ENCODE data around the gene BRD3.

BRD3 gene

DNA sequence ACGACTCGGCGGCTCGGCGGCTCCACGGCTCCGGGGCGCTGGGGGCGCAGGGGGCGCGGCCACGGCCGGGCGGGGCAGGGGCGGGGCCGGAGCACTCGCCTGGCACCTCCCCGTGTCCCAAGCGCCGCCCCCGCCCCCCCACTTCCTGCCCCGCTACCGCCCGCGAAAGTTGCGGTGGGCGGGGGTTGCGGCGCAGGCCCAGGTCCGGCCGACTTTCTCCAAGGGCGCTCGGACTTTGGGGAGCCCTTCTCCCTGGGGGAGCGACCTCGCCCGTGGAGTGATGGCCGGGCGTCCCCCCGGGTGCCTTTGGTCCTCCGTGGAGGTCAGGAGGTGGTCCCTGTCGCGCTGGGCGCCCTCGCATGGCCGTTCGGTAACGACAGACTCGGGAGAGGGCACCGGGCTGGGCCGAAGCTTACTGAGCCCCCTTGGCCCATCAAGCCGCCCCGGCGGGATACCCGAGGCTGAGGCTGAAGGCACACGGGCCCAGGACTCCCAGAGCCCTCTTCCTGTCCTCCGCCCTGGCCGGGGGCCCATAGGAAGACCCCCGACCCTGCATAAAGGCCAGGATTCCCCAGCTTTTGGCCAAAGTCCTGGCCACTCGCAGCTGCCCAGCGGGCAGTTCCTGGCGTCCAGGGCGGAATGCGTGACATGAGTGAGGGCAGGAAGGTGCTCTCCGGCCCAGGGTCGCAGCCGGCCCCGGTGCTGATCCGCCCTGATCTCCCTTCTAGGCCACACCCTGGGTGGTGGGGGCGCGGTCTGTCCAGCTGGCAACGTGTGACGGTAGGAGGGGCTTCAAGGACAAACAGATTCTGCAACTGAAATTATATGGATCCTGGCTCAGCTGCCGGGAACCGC is 74.8 kb downstream of the BRD3 start:
- Histone ChIP-seq H3K4me2 (ENCODE audit: low read depth, low read length, poor library complexity, severe bottlenecking) (peak overlapping the region; percentile 87), H3K79me2 (ENCODE audit: insufficient read depth, low read length) (peaks cover 35% of the 10 kb centered on the region), H3K9me3 (ENCODE audit: insufficient read depth, low read length) (no peaks in the 10 kb centered on the region), H3K9ac (ENCODE audit: low read length) (peak overlapping the region; percentile 83), H3F3A (ENCODE audit: insufficient read depth) (no peaks in the 10 kb centered on the region), H3K27ac (ENCODE audit: low read depth, low read length) (peak overlapping the region; percentile 64), H3K27me3 (ENCODE audit: low read length) (no peaks in the 10 kb centered on the region), H3K9me2 (replicated peaks; ENCODE audit: insufficient read depth, low read length) (no peaks in the 10 kb centered on the region), H2AFZ (ENCODE audit: low read depth, low read length, severe bottlenecking) (peak overlapping the region; percentile 78), H4K20me1 (ENCODE audit: low read depth, low read length) (no peaks in the 10 kb centered on the region), H3K36me3 (ENCODE audit: low read length) (no peaks in the 10 kb centered on the region), H3K4me3 (ENCODE audit: insufficient read depth, low read length, poor library complexity, severe bottlenecking) (peak overlapping the region; percentile 80)
- TF ChIP-seq EZH2phosphoT487 (conservative IDR thresholded peaks at IDR 0.05; ENCODE audit: low read length) (no peak), CTCF (IDR thresholded peaks at IDR 0.05; ENCODE audit: insufficient read depth, low read length, poor library complexity, severe bottlenecking) (peak; percentile 67)

DNA sequence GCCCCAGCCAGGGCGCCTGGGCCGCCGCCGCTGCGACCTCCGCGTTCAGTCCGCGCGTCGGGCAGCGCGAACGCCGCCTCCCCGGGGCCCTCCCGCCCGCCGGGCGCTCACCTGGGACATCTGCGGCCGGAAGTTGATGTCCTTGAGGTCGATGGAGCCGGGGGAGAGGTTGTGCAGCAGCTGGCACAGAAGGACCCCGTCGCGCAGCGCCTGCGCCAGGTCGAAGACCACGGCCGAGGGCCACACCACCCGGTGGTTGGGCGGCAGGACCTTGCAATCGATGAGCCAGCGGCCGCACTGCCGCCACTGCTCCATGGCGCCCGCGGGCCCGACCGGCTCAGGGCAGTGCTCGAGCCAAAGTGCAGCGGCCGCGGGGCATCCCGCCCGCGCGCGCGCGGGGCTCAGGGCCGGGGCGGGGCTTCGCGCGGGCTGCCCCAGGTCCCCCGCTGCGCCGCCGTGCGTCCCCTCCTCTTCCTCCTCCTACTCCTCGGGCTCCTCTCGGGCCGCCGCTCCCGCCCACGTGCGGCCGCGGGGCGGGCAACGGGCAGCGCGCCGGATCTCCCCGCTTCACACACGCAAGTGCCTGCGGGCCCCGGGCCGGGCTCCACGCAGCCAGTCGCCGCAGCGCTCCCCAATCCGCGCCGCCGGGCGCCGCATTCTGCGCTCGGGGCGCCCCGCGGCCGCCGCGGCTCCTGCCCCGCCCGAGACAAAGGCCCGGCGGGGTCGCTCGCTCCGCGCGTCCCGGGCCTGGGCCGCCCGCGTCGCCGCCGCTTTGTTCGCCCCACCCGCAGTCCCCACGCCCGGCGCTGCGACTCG is 75.7 kb downstream of the BRD3 start, which contains the start of gene VAV2:
VAV2 (minus strand) TSS at position 361 of the 816 bp plus-strand sequence; CDS start at position 315, 46 bp downstream.
- Histone ChIP-seq H3F3A (ENCODE audit: insufficient read depth) (no peaks in the 10 kb centered on the region), H3K9ac (ENCODE audit: low read length) (peak within 1 kb of the TSS; percentile 83), H2AFZ (ENCODE audit: low read depth, low read length, severe bottlenecking) (peak within 1 kb of the TSS; percentile 78), H3K36me3 (ENCODE audit: low read length) (no peaks in the 10 kb centered on the region), H3K9me2 (replicated peaks; ENCODE audit: insufficient read depth, low read length) (no peaks in the 10 kb centered on the region), H3K4me3 (ENCODE audit: insufficient read depth, low read length, poor library complexity, severe bottlenecking) (peak within 1 kb of the TSS; percentile 80), H3K27ac (ENCODE audit: low read depth, low read length) (peak within 1 kb of the TSS; percentile 75), H3K4me2 (ENCODE audit: low read depth, low read length, poor library complexity, severe bottlenecking) (peak within 1 kb of the TSS; percentile 87), H3K27me3 (ENCODE audit: low read length) (no peaks in the 10 kb centered on the region), H3K79me2 (ENCODE audit: insufficient read depth, low read length) (peaks cover 44% of the 10 kb centered on the region), H4K20me1 (ENCODE audit: low read depth, low read length) (no peaks in the 10 kb centered on the region), H3K9me3 (ENCODE audit: insufficient read depth, low read length) (no peaks in the 10 kb centered on the region)
- no peak for TF ChIP-seq EZH2phosphoT487 (conservative IDR thresholded peaks at IDR 0.05; ENCODE audit: low read length)
- TF ChIP-seq CTCF (IDR thresholded peaks at IDR 0.05; ENCODE audit: insufficient read depth, low read length, poor library complexity, severe bottlenecking) = no peak

GRCh38 chr9:133991214-133991921 is 76.5 kb downstream of the BRD3 start:
- H2AFZ ChIP-seq (ENCODE audit: low read depth, low read length, severe bottlenecking) = no peak overlapping the region
- H3K4me2 ChIP-seq (ENCODE audit: low read depth, low read length, poor library complexity, severe bottlenecking) = peak overlapping the region; percentile 87
- peak overlapping the region; percentile 83 for H3K9ac ChIP-seq (ENCODE audit: low read length)
- H4K20me1 ChIP-seq (ENCODE audit: low read depth, low read length) = no peaks in the 10 kb centered on the region
- H3F3A ChIP-seq (ENCODE audit: insufficient read depth) = no peaks in the 10 kb centered on the region
- peaks cover 51% of the 10 kb centered on the region for H3K79me2 ChIP-seq (ENCODE audit: insufficient read depth, low read length)
- peak overlapping the region; percentile 80 for H3K4me3 ChIP-seq (ENCODE audit: insufficient read depth, low read length, poor library complexity, severe bottlenecking)
- TF ChIP-seq EZH2phosphoT487 (conservative IDR thresholded peaks at IDR 0.05; ENCODE audit: low read length) (no peak), CTCF (IDR thresholded peaks at IDR 0.05; ENCODE audit: insufficient read depth, low read length, poor library complexity, severe bottlenecking) (no peak)
- no peaks in the 10 kb centered on the region for H3K9me2 ChIP-seq (replicated peaks; ENCODE audit: insufficient read depth, low read length)
- peak overlapping the region; percentile 75 for H3K27ac ChIP-seq (ENCODE audit: low read depth, low read length)
- H3K9me3 ChIP-seq (ENCODE audit: insufficient read depth, low read length) = no peaks in the 10 kb centered on the region
- no peaks in the 10 kb centered on the region for H3K36me3 ChIP-seq (ENCODE audit: low read length)
- H3K27me3 ChIP-seq (ENCODE audit: low read length) = no peaks in the 10 kb centered on the region
